Measurements from ENCODE around the gene AKNA. TPM values are rescaled to one million over a fixed set of nuclear protein-coding genes. Genes with fewer than 3 reads are reported as not detected.
A peak's percentile ranks its signal among the peaks of the same experiment; 100 is the strongest.

AKNA gene
- total and polyA plus RNA-seq, 4 donors: 29.5 to 79.5 (median 48.6) TPM

- ATAC-seq (ENCODE audit: insufficient read depth, low FRiP score) (no peak), DNase-seq (no peak)
- Histone ChIP-seq H3K4me1 (ENCODE audit: control insufficient read depth in 5 of 5, insufficient read depth in 5 of 5, low read length in 5 of 5) (no peaks in the 10 kb centered on the region), H3K9ac (ENCODE audit: insufficient read depth in 1 of 2, low read length in 2 of 2) (no peak overlapping the region), H3K4me3 (no peak overlapping the region), H3K27ac (ENCODE audit: low read depth in 1 of 2, low read length in 1 of 2) (no peak overlapping the region), H3K27me3 (ENCODE audit: control insufficient read depth in 3 of 3, insufficient read depth in 3 of 3, low read length in 2 of 3) (no peaks in the 10 kb centered on the region), H3K36me3 (ENCODE audit: control insufficient read depth in 4 of 4, insufficient read depth in 4 of 4, low read length in 4 of 4) (peaks cover 2 to 64% (median 32%) of the 10 kb centered on the region in 4 donors), H3K9me3 (ENCODE audit: control insufficient read depth in 4 of 4, insufficient read depth in 3 of 4, low read length in 3 of 4) (peaks cover 0 to 8% (median 2%) of the 10 kb centered on the region in 4 donors)
- TF ChIP-seq, protein P1, sequence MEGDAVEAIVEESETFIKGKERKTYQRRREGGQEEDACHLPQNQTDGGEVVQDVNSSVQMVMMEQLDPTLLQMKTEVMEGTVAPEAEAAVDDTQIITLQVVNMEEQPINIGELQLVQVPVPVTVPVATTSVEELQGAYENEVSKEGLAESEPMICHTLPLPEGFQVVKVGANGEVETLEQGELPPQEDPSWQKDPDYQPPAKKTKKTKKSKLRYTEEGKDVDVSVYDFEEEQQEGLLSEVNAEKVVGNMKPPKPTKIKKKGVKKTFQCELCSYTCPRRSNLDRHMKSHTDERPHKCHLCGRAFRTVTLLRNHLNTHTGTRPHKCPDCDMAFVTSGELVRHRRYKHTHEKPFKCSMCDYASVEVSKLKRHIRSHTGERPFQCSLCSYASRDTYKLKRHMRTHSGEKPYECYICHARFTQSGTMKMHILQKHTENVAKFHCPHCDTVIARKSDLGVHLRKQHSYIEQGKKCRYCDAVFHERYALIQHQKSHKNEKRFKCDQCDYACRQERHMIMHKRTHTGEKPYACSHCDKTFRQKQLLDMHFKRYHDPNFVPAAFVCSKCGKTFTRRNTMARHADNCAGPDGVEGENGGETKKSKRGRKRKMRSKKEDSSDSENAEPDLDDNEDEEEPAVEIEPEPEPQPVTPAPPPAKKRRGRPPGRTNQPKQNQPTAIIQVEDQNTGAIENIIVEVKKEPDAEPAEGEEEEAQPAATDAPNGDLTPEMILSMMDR (IDR thresholded peaks at IDR 0.05; ENCODE audit: control extremely low read depth, extremely low read depth): no peak
- 97% methylated on average over 1 of the region's 1 CpG for WGBS, 2 donors
Measured at GRCh38 chr9:114296338-114296737, 91.4 kb downstream of the AKNA start.

DNA sequence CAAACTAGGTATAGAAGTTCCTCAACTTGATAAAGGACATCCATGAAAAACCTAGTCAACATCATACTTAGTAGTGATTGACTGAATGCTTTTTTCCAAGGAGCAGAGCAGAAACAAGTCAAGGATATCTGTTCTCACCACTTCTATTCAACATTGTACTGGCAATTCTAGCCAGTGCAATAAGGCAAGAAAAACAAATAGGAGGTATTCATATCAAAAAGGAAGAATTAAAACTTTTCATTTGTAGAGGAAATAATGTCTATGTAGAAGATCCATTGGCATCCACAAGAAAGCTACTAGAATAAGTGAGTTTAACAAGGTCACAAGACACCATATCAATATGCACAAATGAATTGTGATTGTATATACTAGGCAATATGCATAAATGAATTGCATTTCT is 93.1 kb downstream of the AKNA start:
- DNase-seq: no peak
- ATAC-seq (ENCODE audit: insufficient read depth, low FRiP score): no peak
- Histone ChIP-seq H3K9ac (ENCODE audit: insufficient read depth in 1 of 2, low read length in 2 of 2) (no peak overlapping the region), H3K4me3 (no peak overlapping the region), H3K27ac (ENCODE audit: low read depth in 1 of 2, low read length in 1 of 2) (no peak overlapping the region), H3K27me3 (ENCODE audit: control insufficient read depth in 3 of 3, insufficient read depth in 3 of 3, low read length in 2 of 3) (no peaks in the 10 kb centered on the region), H3K4me1 (ENCODE audit: control insufficient read depth in 5 of 5, insufficient read depth in 5 of 5, low read length in 5 of 5) (no peaks in the 10 kb centered on the region), H3K36me3 (ENCODE audit: control insufficient read depth in 4 of 4, insufficient read depth in 4 of 4, low read length in 4 of 4) (peaks cover 0 to 58% (median 27%) of the 10 kb centered on the region in 4 donors), H3K9me3 (ENCODE audit: control insufficient read depth in 4 of 4, insufficient read depth in 3 of 4, low read length in 3 of 4) (peaks cover 0 to 8% (median 2%) of the 10 kb centered on the region in 4 donors)
- TF ChIP-seq, protein P1 (IDR thresholded peaks at IDR 0.05; ENCODE audit: control extremely low read depth, extremely low read depth): no peak

GRCh38 chr9:114291886-114292590 is 95.7 kb downstream of the AKNA start:
- no peak overlapping the region for H3K27ac ChIP-seq (ENCODE audit: low read depth in 1 of 2, low read length in 1 of 2)
- ATAC-seq (ENCODE audit: insufficient read depth, low FRiP score): no peak
- 90 to 92% methylated on average over 10 to 11 of the region's 11 CpGs for WGBS, 2 donors
- H3K9ac ChIP-seq (ENCODE audit: insufficient read depth in 1 of 2, low read length in 2 of 2): no peak overlapping the region
- no peaks in the 10 kb centered on the region for H3K27me3 ChIP-seq (ENCODE audit: control insufficient read depth in 3 of 3, insufficient read depth in 3 of 3, low read length in 2 of 3)
- TF ChIP-seq, protein P1 (IDR thresholded peaks at IDR 0.05; ENCODE audit: control extremely low read depth, extremely low read depth): no peak
- no peak overlapping the region for H3K4me3 ChIP-seq
- peaks cover 0 to 8% (median 2%) of the 10 kb centered on the region in 4 donors for H3K9me3 ChIP-seq (ENCODE audit: control insufficient read depth in 4 of 4, insufficient read depth in 3 of 4, low read length in 3 of 4)
- no peaks in the 10 kb centered on the region for H3K4me1 ChIP-seq (ENCODE audit: control insufficient read depth in 5 of 5, insufficient read depth in 5 of 5, low read length in 5 of 5)
- H3K36me3 ChIP-seq (ENCODE audit: control insufficient read depth in 4 of 4, insufficient read depth in 4 of 4, low read length in 4 of 4): peaks cover 0 to 56% (median 24%) of the 10 kb centered on the region in 4 donors
- DNase-seq: peak in 1 of 3 donors; percentile 11

Data from lung (tissue), 12 donors.